IPS-11a (cell line): Measurements from ENCODE around the gene TMF1.

Experiments
- H3K4me3 ChIP-seq: one replicate; pipeline ENCODE4 v1.5.1; 2013; ENCODE audit warnings: low read depth, low read length, control low read depth

The TMF1 gene

GRCh38 chr3:68984011-68984530 is 68.1 kb downstream of the TMF1 start:
- H3K4me3 ChIP-seq = no peak overlapping the region

GRCh38 chr3:68977486-68978167 is 74.5 kb downstream of the TMF1 start:
- no peak overlapping the region for H3K4me3 ChIP-seq

- no peak overlapping the region for H3K4me3 ChIP-seq
Observed at GRCh38 chr3:68974711-68975110, 77.4 kb downstream of the TMF1 start.

DNA sequence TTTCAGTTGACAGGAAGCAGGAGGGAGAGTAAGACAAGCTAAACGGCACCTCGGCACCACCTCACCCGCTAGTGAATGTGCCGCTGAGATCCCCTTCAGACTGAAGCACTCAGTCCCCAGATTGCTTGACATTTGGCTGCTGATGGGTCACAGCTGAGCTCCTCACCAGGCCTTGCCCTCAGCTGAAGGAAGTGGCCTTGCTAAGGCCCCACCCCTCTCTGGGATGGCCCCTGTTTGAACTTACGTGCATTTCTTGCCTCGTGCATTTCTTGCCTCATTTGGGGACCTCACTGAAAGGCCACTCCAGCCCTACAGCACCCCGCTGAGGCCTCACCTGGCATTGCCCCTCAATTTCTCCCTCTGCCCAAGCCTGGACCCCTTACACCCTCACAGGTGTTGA is 78.5 kb downstream of the TMF1 start:
- no peak overlapping the region for H3K4me3 ChIP-seq

- no peak overlapping the region for H3K4me3 ChIP-seq
Observed at GRCh38 chr3:68972358-68972979, 79.7 kb downstream of the TMF1 start.
